Sigmoid colon (tissue), 4 donors: ENCODE data around the gene PXDN.

Source experiments
- CTCF ChIP-seq, 4 experiments: fragments of 450-650 bp in 3 of 4; fragments of 200-600 bp in 1 of 4; IDR thresholded peaks; one replicate each; pipeline ENCODE4 v1.5.1; 2016 to 2019; ENCODE audit warnings: antibody characterized with exemption in 4 of 4, mild to moderate bottlenecking in 3 of 4, moderate library complexity in 2 of 4
- POLR2AphosphoS5 ChIP-seq, 4 donors: sonication (generic); formaldehyde crosslinking; IDR thresholded peaks; one replicate each; pipeline ENCODE4 v1.6.1; 2017; ENCODE audit warnings: antibody characterized with exemption in 4 of 4

- TF ChIP-seq POLR2AphosphoS5 (IDR thresholded peaks at IDR 0.05): no peak
- TF ChIP-seq CTCF (IDR thresholded peaks at IDR 0.05): no peak
Measured at GRCh38 chr2:1631292-1632001, 112.9 kb downstream of the PXDN start.
